COLO668 (cell line): Measurements from ENCODE around the gene TEAD2.

ENCODE experiments used
- DNase-seq: peaks from one replicate; lab custom pipeline; 2025; ENCODE audit not compliant: unreplicated experiment; lab: John Stamatoyannopoulos, UW

Gene TEAD2

GRCh38 chr19:49294401-49294800 lies 67.8 kb downstream of the TEAD2 start:
- no peak for DNase-seq
